ENCODE results near the gene CABCOCO1. TPM values are rescaled to one million over a fixed set of nuclear protein-coding genes. Genes with fewer than 3 reads are reported as not detected.

Gene CABCOCO1
- polyA plus RNA-seq, 1 of the 3 experiments (the other 2 are of a cell fraction) = 0.71 TPM

GRCh38 chr10:61796785-61797184 lies 134.1 kb downstream of the CABCOCO1 start:
- Histone ChIP-seq H3K4me1 (ENCODE audit: control insufficient read depth in 1 of 2, insufficient read depth in 2 of 2, low read depth in 1 of 2, low read length in 1 of 2) (peaks cover 7 to 12% of the 10 kb centered on the region in 2 experiments; a peak in 3 of 4 replicates), H3K36me3 (replicated peaks in 1 of 2; ENCODE audit: control insufficient read depth in 1 of 2, insufficient read depth in 2 of 2, low read length in 1 of 2) (no peaks in the 10 kb centered on the region), H4K20me1 (ENCODE audit: insufficient read depth) (no peaks in the 10 kb centered on the region), H2AFZ (ENCODE audit: low read depth) (no peak overlapping the region), H3K9me3 (no peaks in the 10 kb centered on the region), H3K9ac (no peak overlapping the region), H3K27me3 (ENCODE audit: insufficient read depth) (no peaks in the 10 kb centered on the region), H3K4me3 (ENCODE audit: low read depth in 2 of 2, low read length in 1 of 2) (no peak overlapping the region), H3K27ac (ENCODE audit: low read depth in 2 of 2, low read length in 1 of 2) (no peak overlapping the region), H3F3A (replicated peaks; ENCODE audit: insufficient read depth) (peaks cover 13% of the 10 kb centered on the region), H3K4me2 (no peak overlapping the region), H3K79me2 (ENCODE audit: insufficient read depth) (no peaks in the 10 kb centered on the region), H3K9me2 (no peaks in the 10 kb centered on the region)
- DNase-seq = no peak
- ChIA-PET POLR2A (interaction anchor here (0.6 kb wide), 1 partner anchor 102 kb away, joined by 4 read pairs; no protein-coding TSS in a partner anchor), CTCF (interaction anchor here (0.6 to 0.7 kb wide), 2 partner anchors 12 to 38 kb away, joined by 3 read pairs; no protein-coding TSS in a partner anchor)
- TF ChIP-seq GATA2 (CRISPR knock-in tag; IDR thresholded peaks at IDR 0.05) = no peak
- no peak for TF ChIP-seq IRF3 (IDR thresholded peaks at IDR 0.05; ENCODE audit: low read depth, low read length)
- 82% methylated on average over 1 of the region's 1 CpG for WGBS (ENCODE audit: low lambda C conversion rate)

GRCh38 chr10:61797304-61798153 lies 134.8 kb downstream of the CABCOCO1 start:
- no peak overlapping the region for H3K4me3 ChIP-seq (ENCODE audit: low read depth in 2 of 2, low read length in 1 of 2)
- no peaks in the 10 kb centered on the region for H3K79me2 ChIP-seq (ENCODE audit: insufficient read depth)
- H3K36me3 ChIP-seq (replicated peaks in 1 of 2; ENCODE audit: control insufficient read depth in 1 of 2, insufficient read depth in 2 of 2, low read length in 1 of 2) = no peaks in the 10 kb centered on the region
- H3F3A ChIP-seq (replicated peaks; ENCODE audit: insufficient read depth) = peaks cover 13% of the 10 kb centered on the region
- H3K9ac ChIP-seq = no peak overlapping the region
- no peaks in the 10 kb centered on the region for H3K9me3 ChIP-seq
- no peak overlapping the region for H3K27ac ChIP-seq (ENCODE audit: low read depth in 2 of 2, low read length in 1 of 2)
- no peak for DNase-seq
- WGBS (ENCODE audit: low lambda C conversion rate) = 80% methylated on average over 17 of the region's 17 CpGs
- H4K20me1 ChIP-seq (ENCODE audit: insufficient read depth) = no peaks in the 10 kb centered on the region
- no peaks in the 10 kb centered on the region for H3K27me3 ChIP-seq (ENCODE audit: insufficient read depth)
- POLR2A ChIA-PET = interaction anchor here (0.6 kb wide), 1 partner anchor 102 kb away, joined by 4 read pairs; no protein-coding TSS in a partner anchor
- H2AFZ ChIP-seq (ENCODE audit: low read depth) = no peak overlapping the region
- CTCF ChIA-PET = interaction anchor here (0.7 kb wide), 1 partner anchor 12 kb away, joined by 3 read pairs; no protein-coding TSS in a partner anchor
- no peak overlapping the region for H3K4me2 ChIP-seq
- no peaks in the 10 kb centered on the region for H3K9me2 ChIP-seq
- peaks cover 7 to 12% of the 10 kb centered on the region in 2 experiments; a peak in 2 of 4 replicates for H3K4me1 ChIP-seq (ENCODE audit: control insufficient read depth in 1 of 2, insufficient read depth in 2 of 2, low read depth in 1 of 2, low read length in 1 of 2)
- no peak for TF ChIP-seq EZH2phosphoT487 (IDR thresholded peaks at IDR 0.05; ENCODE audit: borderline replicate concordance, low read depth)
- no peak for TF ChIP-seq MXI1 (IDR thresholded peaks at IDR 0.05; ENCODE audit: low read depth, low read length)
- TF ChIP-seq YY1 (IDR thresholded peaks at IDR 0.05; ENCODE audit: low read depth) = no peak
- no peak for TF ChIP-seq PBX3 (IDR thresholded peaks at IDR 0.05)
- TF ChIP-seq CHD2 (IDR thresholded peaks at IDR 0.05; ENCODE audit: low read length, partially characterized antibody) = no peak
- TF ChIP-seq TCF12 (IDR thresholded peaks at IDR 0.05) = no peak
- TF ChIP-seq EP300 (IDR thresholded peaks at IDR 0.05; ENCODE audit: borderline replicate concordance in 1 of 2, low read depth in 1 of 2, low read length in 1 of 2) = no peak
- no peak for TF ChIP-seq RXRA (IDR thresholded peaks at IDR 0.05; ENCODE audit: borderline replicate concordance, low read depth)
- TF ChIP-seq MAX (IDR thresholded peaks at IDR 0.05; ENCODE audit: low read depth) = no peak
- TF ChIP-seq FOXJ3 (CRISPR knock-in tag; IDR thresholded peaks at IDR 0.05) = no peak
- TF ChIP-seq CTCF (IDR thresholded peaks at IDR 0.05) = no peak
- no peak for TF ChIP-seq ELF1 (IDR thresholded peaks at IDR 0.05)
- no peak for TF ChIP-seq RAD21 (IDR thresholded peaks at IDR 0.05; ENCODE audit: low read length)
- TF ChIP-seq, protein P1, sequence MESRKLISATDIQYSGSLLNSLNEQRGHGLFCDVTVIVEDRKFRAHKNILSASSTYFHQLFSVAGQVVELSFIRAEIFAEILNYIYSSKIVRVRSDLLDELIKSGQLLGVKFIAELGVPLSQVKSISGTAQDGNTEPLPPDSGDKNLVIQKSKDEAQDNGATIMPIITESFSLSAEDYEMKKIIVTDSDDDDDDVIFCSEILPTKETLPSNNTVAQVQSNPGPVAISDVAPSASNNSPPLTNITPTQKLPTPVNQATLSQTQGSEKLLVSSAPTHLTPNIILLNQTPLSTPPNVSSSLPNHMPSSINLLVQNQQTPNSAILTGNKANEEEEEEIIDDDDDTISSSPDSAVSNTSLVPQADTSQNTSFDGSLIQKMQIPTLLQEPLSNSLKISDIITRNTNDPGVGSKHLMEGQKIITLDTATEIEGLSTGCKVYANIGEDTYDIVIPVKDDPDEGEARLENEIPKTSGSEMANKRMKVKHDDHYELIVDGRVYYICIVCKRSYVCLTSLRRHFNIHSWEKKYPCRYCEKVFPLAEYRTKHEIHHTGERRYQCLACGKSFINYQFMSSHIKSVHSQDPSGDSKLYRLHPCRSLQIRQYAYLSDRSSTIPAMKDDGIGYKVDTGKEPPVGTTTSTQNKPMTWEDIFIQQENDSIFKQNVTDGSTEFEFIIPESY (IDR thresholded peaks at IDR 0.05; ENCODE audit: borderline replicate concordance, low read depth) = no peak
- no peak for TF ChIP-seq RCOR1 (IDR thresholded peaks at IDR 0.05; ENCODE audit: low read length)
- TF ChIP-seq POLR2AphosphoS5 (IDR thresholded peaks at IDR 0.05; ENCODE audit: low read depth, low read length) = no peak
